Activated CD8-positive, alpha-beta memory T cell treated with anti-CD3 and anti-CD28 coated beads, Interleukin-2, amount 50 U/mL, for 24 hours (primary cell): ENCODE measurements around the gene ZNF268.
"Not testable (repeated sequence)": the region's sequence is repeated elsewhere in the genome, so short reads cannot be mapped to it uniquely, and the experiment has no call there.

ENCODE experiments used
- DNase-seq: peaks from one replicate; pipeline ENCODE4 v3.0.0-alpha.2; 2020; ENCODE audit errors: extremely low read depth

ZNF268 gene

DNA sequence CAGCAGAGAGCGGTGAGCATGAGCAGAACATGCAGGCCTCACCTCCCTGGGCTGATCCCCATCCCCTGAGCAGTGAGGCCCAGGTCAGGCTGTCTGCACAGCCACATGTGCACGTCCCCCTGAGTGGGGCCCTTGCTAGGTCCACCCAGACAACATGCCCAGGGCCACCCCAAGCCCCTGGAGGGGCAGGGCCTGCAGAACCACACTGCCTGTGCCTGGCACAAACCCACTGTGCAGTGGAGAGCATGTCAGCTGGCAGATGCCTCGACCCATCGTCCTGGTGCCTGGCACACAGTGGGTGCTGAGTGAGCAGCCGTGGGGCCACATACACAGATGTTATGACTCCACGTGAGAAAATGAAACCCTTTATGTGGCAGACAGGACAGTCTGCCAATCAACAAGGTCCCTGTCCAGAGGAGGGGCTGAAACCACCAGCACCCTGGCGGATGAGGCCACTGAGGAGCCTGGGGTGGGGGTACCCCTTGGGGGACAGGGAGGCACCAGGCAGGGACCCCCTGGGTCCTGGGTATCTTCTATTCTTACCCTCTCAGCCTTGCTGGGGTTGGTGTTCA lies 46.1 kb downstream of the ZNF268 start:
- no peak for DNase-seq

DNA sequence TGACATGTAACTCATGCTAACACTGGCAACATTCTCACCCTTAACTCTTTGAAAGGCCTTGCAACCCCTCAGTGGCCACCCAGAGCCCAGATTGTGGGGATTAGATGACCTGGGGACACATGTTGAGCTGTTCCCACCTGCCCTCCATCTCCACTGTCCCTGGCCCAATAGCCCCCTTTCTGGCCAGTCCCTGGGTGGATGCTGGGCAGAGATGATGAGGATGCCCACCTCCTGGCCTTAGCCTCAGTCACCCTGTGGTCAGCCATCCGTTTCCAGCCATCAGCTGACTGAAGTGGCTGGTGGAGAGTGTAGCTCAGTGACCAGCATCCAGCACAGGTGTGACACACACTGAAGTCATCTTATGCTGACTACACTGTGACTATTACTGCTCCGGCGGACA lies 49.7 kb downstream of the ZNF268 start:
- no peak for DNase-seq

- DNase-seq: no peak
These were observed 51.7 kb downstream of the ZNF268 start for GRCh38 chr12:133233006-133233405.

GRCh38 chr12:133233993-133234564 lies 52.8 kb downstream of the ZNF268 start:
- DNase-seq: no peak

GRCh38 chr12:133234971-133235370 lies 53.7 kb downstream of the ZNF268 start:
- DNase-seq: no peak

GRCh38 chr12:133235401-133236112 lies 54.3 kb downstream of the ZNF268 start, which contains the start of gene ANHX:
TSS of gene ANHX (minus strand) at chr12:133235877. CDS start at chr12:133234356, 1,521 bp downstream.
- no peak for DNase-seq

DNA sequence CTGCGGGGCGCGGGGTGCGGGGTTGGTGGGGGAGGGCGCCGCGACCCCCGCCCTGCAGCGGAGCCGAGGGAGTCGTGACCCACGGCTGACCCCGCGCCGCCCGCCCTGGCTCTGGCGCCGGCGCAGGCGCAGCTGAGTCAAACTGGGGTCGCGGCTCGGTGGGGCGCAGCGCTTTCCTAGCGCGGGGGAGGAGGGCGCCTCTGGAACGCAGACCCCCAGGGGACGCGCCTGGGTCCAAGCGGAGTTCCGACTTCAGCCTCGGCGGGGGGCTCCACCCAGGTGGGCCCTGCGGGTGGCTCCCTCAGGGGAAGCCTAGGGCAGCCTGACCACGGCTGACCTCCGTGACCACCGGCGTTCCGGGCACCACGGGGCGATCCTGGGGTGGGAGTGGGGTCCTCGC lies 54.8 kb downstream of the ZNF268 start:
- DNase-seq: no peak

GRCh38 chr12:133236556-133236955 lies 55.3 kb downstream of the ZNF268 start:
- DNase-seq: no peak

DNA sequence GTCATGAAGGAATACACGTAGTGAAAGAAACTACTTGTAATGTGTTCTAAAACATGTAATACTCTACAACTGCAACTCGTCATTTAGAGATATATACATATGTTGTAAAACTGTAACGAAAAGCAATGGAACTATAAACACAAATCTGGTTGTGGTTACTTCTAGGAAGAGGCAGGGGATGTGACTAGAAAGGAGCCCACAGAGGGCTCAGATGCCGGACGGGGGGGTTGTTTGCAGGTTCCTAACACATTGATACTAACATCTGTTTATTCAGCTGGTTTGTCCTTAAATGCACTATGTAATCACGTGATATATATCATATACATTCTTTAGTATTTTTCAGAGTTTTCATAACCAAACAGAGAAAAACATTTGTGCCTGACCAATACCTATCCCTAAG lies 70.4 kb downstream of the ZNF268 start:
- DNase-seq: no peak

DNA sequence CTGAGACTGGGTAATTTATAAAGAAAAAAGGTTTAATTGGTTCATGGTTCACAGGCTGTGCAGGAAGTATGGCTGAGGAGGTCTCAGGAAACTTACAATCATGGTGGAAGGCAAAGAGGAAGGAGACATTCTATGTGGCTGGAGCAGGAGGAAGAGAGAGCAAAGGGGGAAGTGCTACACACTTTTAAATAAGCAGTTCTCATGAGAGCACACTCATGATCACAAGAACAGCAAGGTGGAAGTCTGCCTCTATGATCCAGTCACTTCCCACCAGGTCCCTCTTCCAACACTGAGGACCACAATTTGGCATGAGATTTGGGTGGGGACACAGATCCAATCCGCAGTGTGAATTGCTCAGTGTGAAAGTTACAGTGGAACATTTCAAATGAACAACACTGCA lies 74.5 kb downstream of the ZNF268 start:
- not testable (repeated sequence) for DNase-seq

- DNase-seq: no peak
These were observed 75.0 kb downstream of the ZNF268 start for GRCh38 chr12:133256321-133256720.

DNA sequence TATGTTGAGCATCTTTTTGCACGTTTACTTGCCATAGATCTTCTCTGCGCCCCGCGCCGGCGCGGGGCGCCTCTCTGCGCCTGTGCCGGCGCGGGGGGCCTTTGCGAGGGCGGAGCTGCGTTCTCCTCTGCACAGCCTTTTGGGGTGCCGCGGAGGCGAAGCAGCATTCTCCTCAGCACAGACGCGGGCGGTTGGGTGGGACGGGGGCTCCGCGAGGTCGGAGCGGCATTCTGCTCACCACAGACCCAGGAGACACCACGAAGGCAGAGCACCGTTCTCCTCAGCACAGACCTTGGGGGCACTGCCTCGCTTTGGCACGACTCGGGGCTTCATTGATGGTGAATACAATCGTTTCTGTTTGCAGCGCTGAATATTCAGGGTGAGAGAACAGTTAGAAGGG lies 82.9 kb downstream of the ZNF268 start:
- DNase-seq: no peak
